Upper lobe of left lung (tissue), 4 donors: ENCODE data around the gene TUB.

Source experiments
- CTCF ChIP-seq, 6 experiments: fragments of 450-650 bp in 4 of 6; fragments of 200-600 bp in 2 of 6; sonication (generic) in 2 of 6; IDR thresholded peaks; one replicate each; pipeline ENCODE4 v1.5.1; 2016 to 2019; ENCODE audit warnings: antibody characterized with exemption in 6 of 6
- POLR2A ChIP-seq, 4 donors: fragments of 450-650 bp; IDR thresholded peaks; one replicate each; pipeline ENCODE4 v1.5.1; 2016 to 2017; ENCODE audit warnings: antibody characterized with exemption in 4 of 4, mild to moderate bottlenecking in 2 of 4

GRCh38 chr11:8061555-8062428 is 19.2 kb upstream of the TUB start:
- TF ChIP-seq CTCF (IDR thresholded peaks at IDR 0.05) (no peak), POLR2A (IDR thresholded peaks at IDR 0.05) (no peak)
